ENCODE measurements around the gene ZNF117.
"Not testable (repeated sequence)": the region's sequence is repeated elsewhere in the genome, so short reads cannot be mapped to it uniquely, and the experiment has no call there.

- not testable (repeated sequence) for TF ChIP-seq CBX3 (IDR thresholded peaks at IDR 0.05; ENCODE audit: borderline replicate concordance, low read depth); YY1 (IDR thresholded peaks at IDR 0.05; ENCODE audit: low read depth, low read length); BHLHE40 (IDR thresholded peaks at IDR 0.05; ENCODE audit: borderline replicate concordance in 1 of 2, low read depth in 2 of 2, low read length in 1 of 2)
These were observed 40.2 kb downstream of the ZNF117 start for GRCh38 chr7:64950673-64951072.
